ENCODE results near the gene ARL8B. TPM values are rescaled to one million over a fixed set of nuclear protein-coding genes. Genes with fewer than 3 reads are reported as not detected.

The ARL8B gene
- total and polyA plus RNA-seq, 4 donors, result 20.2 to 36.2 (median 24.2) TPM

DNA sequence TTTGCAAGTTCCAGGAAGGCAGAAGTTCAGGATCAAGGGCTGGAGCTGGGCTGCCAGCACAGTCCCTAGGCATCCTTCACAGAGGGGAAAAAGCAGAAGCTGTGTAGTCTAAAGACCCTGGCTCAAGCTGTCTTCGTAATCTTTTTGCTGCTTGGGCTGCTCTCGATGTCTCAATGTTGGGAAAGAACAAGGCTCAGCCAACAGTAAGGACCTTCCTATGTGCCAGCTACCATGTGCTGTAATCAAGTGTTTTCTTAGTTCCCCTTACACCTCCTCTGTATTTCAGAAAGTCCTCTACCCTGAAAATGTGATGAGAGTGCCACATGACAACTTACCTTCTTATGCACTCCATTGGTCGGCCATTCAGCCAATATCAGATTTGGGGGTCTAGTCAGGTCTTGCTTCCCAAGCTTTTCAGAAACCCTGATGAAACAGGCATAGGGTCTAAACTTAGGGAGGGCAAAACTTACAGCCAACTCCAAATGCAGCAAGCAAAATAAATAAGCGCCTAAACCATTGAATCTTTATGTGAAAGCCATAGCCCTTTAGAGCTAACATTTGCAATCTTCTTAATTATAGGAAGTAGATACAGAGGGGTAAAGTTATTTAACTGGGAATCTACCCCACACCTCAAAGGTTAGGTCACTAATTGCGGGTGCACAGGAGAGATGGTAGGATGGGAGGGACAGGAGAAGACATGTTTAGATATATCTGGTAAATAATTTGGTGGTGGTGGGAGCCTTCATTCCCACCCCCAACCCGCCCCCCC is 64.2 kb downstream of the ARL8B start (continued):
- TF ChIP-seq, protein P1, sequence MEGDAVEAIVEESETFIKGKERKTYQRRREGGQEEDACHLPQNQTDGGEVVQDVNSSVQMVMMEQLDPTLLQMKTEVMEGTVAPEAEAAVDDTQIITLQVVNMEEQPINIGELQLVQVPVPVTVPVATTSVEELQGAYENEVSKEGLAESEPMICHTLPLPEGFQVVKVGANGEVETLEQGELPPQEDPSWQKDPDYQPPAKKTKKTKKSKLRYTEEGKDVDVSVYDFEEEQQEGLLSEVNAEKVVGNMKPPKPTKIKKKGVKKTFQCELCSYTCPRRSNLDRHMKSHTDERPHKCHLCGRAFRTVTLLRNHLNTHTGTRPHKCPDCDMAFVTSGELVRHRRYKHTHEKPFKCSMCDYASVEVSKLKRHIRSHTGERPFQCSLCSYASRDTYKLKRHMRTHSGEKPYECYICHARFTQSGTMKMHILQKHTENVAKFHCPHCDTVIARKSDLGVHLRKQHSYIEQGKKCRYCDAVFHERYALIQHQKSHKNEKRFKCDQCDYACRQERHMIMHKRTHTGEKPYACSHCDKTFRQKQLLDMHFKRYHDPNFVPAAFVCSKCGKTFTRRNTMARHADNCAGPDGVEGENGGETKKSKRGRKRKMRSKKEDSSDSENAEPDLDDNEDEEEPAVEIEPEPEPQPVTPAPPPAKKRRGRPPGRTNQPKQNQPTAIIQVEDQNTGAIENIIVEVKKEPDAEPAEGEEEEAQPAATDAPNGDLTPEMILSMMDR (IDR thresholded peaks at IDR 0.05; ENCODE audit: low read depth, low read length, missing input control), result no peak
- no peak for TF ChIP-seq EGR1 (IDR thresholded peaks at IDR 0.05; ENCODE audit: low read depth in 2 of 2)

- Histone ChIP-seq H3K4me3 (ENCODE audit: low read depth in 1 of 3, low read length in 3 of 3) (peak overlapping the region; percentile 63 to 93 (median 77)), H3K27me3 (ENCODE audit: control insufficient read depth in 4 of 4, insufficient read depth in 4 of 4, low read length in 3 of 4) (no peaks in the 10 kb centered on the region), H3K36me3 (ENCODE audit: control insufficient read depth in 4 of 4, insufficient read depth in 3 of 4, low read depth in 1 of 4, low read length in 3 of 4) (peaks cover 0 to under 1% (median 0%) of the 10 kb centered on the region in 4 donors), H3K27ac (ENCODE audit: low read depth in 1 of 2, low read length in 2 of 2) (peak overlapping the region; percentile 92 to 94), H3K9ac (ENCODE audit: low read depth in 1 of 2, low read length in 2 of 2) (peak overlapping the region; percentile 98 to 99), H3K9me3 (ENCODE audit: control insufficient read depth in 4 of 4, low read length in 3 of 4) (no peaks in the 10 kb centered on the region), H3K4me1 (ENCODE audit: control insufficient read depth in 4 of 4, insufficient read depth in 4 of 4, low read length in 3 of 4) (peaks cover 6 to 25% (median 14%) of the 10 kb centered on the region in 4 donors)
- TF ChIP-seq RAD21 (IDR thresholded peaks at IDR 0.05), result no peak
- no peak for DNase-seq (ENCODE audit: low spot score)
- 6% methylated on average over 8 of the region's 8 CpGs for WGBS
Observed at GRCh38 chr3:5186858-5187155, 64.7 kb downstream of the ARL8B start.

GRCh38 chr3:5187156-5187919 is 65.2 kb downstream of the ARL8B start, which contains the start of gene EDEM1:
EDEM1 (plus strand) TSS chr3:5187707; CDS start chr3:5187806, 99 bp downstream.
- TF ChIP-seq NR2F2 (IDR thresholded peaks at IDR 0.05) (peak; percentile 45), FOXA2 (IDR thresholded peaks at IDR 0.05) (no peak), RXRA (IDR thresholded peaks at IDR 0.05) (peak; percentile 57 to 73), EGR1 (IDR thresholded peaks at IDR 0.05; ENCODE audit: low read depth in 2 of 2) (peak in 1 of 2 donors; percentile 78), HNF4G (IDR thresholded peaks at IDR 0.05) (peak; percentile 7), JUND (IDR thresholded peaks at IDR 0.05) (peak in 1 of 2 donors; percentile 14), ZBTB33 (IDR thresholded peaks at IDR 0.05) (no peak), ATF3 (IDR thresholded peaks at IDR 0.05) (no peak), FOXA1 (IDR thresholded peaks at IDR 0.05) (no peak), TAF1 (conservative IDR thresholded peaks at IDR 0.05) (peak; percentile 71), RAD21 (IDR thresholded peaks at IDR 0.05) (peak in 1 of 2 donors; percentile 21), SP1 (IDR thresholded peaks at IDR 0.05) (peak; percentile 61), YY1 (IDR thresholded peaks at IDR 0.05) (no peak), GABPA (IDR thresholded peaks at IDR 0.05 in 1 of 2, conservative IDR thresholded peaks at IDR 0.05 in 1 of 2) (no peak), HNF4A (conservative IDR thresholded peaks at IDR 0.05) (peak; percentile 32 to 34)
- TF ChIP-seq, protein P2, sequence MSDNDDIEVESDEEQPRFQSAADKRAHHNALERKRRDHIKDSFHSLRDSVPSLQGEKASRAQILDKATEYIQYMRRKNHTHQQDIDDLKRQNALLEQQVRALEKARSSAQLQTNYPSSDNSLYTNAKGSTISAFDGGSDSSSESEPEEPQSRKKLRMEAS (IDR thresholded peaks at IDR 0.05), result peak; percentile 50
- TF ChIP-seq, protein P3, sequence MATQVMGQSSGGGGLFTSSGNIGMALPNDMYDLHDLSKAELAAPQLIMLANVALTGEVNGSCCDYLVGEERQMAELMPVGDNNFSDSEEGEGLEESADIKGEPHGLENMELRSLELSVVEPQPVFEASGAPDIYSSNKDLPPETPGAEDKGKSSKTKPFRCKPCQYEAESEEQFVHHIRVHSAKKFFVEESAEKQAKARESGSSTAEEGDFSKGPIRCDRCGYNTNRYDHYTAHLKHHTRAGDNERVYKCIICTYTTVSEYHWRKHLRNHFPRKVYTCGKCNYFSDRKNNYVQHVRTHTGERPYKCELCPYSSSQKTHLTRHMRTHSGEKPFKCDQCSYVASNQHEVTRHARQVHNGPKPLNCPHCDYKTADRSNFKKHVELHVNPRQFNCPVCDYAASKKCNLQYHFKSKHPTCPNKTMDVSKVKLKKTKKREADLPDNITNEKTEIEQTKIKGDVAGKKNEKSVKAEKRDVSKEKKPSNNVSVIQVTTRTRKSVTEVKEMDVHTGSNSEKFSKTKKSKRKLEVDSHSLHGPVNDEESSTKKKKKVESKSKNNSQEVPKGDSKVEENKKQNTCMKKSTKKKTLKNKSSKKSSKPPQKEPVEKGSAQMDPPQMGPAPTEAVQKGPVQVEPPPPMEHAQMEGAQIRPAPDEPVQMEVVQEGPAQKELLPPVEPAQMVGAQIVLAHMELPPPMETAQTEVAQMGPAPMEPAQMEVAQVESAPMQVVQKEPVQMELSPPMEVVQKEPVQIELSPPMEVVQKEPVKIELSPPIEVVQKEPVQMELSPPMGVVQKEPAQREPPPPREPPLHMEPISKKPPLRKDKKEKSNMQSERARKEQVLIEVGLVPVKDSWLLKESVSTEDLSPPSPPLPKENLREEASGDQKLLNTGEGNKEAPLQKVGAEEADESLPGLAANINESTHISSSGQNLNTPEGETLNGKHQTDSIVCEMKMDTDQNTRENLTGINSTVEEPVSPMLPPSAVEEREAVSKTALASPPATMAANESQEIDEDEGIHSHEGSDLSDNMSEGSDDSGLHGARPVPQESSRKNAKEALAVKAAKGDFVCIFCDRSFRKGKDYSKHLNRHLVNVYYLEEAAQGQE (IDR thresholded peaks at IDR 0.05), result peak; percentile 53
- TF ChIP-seq, protein P1 (IDR thresholded peaks at IDR 0.05; ENCODE audit: low read depth, low read length, missing input control), result no peak
- H3K4me1 ChIP-seq (ENCODE audit: control insufficient read depth in 4 of 4, insufficient read depth in 4 of 4, low read length in 3 of 4), result peaks cover 8 to 30% (median 15%) of the 10 kb centered on the region in 4 donors

More at GRCh38 chr3:5187156-5187919, 65.2 kb downstream of the ARL8B start, which contains the start of gene EDEM1:
- H3K36me3 ChIP-seq (ENCODE audit: control insufficient read depth in 4 of 4, insufficient read depth in 3 of 4, low read depth in 1 of 4, low read length in 3 of 4), result no peaks in the 10 kb centered on the region
- under 1% methylated on average over 78 of the region's 78 CpGs for WGBS
- peak within 1 kb of the TSS; percentile 98 to 99 for H3K9ac ChIP-seq (ENCODE audit: low read depth in 1 of 2, low read length in 2 of 2)
- H3K4me3 ChIP-seq (ENCODE audit: low read depth in 1 of 3, low read length in 3 of 3), result peak within 1 kb of the TSS; percentile 89 to 99 (median 98)
- peak; percentile 100 for DNase-seq (ENCODE audit: low spot score)
- no peaks in the 10 kb centered on the region for H3K27me3 ChIP-seq (ENCODE audit: control insufficient read depth in 4 of 4, insufficient read depth in 4 of 4, low read length in 3 of 4)
- H3K27ac ChIP-seq (ENCODE audit: low read depth in 1 of 2, low read length in 2 of 2), result peak within 1 kb of the TSS; percentile 95 to 99
- no peaks in the 10 kb centered on the region for H3K9me3 ChIP-seq (ENCODE audit: control insufficient read depth in 4 of 4, low read length in 3 of 4)

Measured in liver (tissue), 9 donors.